ENCODE measurements around the gene TFIP11.

The TFIP11 gene

GRCh38 chr22:26502688-26503561 is 9.3 kb downstream of the TFIP11 start:
- peak; percentile 31 for DNase-seq

DNA sequence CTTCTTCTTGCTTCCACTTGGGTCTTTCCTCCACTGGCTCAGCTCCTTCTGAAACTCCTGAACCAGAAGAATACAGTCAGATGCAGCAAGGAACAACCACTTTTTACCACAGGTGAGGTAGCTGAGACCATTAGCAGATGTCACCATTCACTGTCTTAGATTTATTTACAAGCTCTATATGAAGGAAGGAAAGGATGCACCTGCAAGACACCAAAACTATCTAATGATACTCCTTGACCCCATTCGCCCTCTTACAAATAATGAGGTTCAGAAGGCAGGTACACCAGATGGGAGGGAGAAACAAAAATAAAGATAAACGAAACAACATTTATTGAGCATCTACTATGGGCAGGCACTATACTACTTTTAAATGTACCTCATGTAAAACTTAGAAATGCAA is 10.3 kb downstream of the TFIP11 start:
- no peak for DNase-seq

DNA sequence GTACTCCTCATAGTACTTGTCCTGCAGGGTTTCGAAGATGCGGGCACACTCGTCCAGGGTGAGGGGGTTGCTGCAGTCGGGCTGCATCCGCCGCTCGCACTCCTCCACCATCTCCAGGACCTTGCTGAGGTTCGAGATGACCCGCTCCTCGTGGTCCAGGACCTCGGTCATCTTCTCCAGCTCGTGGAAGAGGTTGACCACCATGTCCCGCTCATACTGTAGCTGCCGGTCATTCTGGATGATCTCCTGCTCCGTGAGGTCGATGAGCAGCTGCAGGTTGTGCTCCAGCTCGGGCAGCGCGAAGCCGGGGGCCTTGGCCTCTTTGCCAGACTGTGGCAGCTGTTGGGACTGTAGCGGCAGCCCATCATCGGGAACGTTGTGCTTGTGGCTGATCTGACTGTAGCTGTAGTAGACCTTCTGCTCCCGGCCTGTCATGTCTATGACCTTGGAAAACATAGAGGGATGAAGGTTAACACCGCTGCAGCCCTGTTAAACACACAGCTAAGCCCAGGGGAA is 13.0 kb downstream of the TFIP11 start:
- DNase-seq: no peak

DNA sequence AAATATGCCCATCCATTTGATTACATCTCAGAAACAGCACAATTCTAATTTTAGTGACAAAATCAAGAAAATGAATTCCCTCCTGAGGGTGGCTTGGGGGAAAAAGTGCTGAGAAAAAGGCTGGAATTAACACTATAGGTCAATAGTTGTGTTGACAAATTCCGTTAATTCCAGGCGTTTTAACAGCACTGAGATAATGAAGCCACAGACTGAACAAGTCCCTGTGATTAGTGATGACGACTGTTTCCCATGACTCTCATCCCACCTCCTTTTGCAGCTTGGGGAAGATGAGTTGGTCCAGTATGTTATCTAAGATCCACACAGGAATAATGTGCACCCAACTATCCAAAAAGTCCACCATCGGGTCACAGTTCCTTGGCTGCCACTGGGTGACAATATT is 15.8 kb downstream of the TFIP11 start:
- DNase-seq: no peak

DNA sequence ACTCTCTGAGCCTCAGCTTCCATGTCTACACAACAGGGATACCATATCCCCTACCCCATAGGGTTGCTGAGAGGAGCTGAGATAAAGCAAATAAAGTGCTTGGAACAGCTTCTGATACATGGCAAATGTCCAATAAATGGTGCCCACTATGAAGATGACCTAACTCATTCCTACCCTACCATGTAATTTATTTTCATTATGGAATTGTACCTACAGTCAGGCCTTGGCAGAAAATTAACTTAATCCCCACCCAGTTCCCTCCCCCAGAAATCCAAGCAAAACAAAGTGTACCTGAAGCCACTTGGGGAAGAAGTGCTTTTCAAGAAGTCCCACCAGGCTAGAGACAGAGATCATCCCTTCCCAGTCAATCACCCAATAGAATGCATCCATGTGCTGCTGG is 17.8 kb downstream of the TFIP11 start:
- no peak for DNase-seq

DNA sequence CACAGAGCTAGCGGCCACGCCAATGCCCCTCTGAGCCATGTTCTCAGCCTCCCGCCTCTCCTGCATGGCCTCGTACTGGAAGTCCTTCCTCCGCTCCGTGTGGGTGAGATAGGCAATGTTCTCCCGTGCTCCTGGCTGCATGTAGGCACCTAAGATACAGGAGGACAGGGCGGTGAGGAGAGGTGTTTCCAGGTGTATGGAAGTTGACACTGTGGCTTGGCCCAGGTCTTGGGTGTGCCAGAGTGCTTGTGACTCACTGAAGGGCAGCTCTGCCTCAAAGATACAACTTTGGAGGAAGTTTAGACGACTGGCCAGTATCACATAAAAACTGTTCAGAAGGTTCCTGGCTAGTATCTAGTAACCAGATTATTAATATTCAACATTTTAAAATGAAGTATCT is 20.1 kb downstream of the TFIP11 start:
- DNase-seq: no peak

GRCh38 chr22:26489447-26490036 is 22.7 kb downstream of the TFIP11 start:
- no peak for DNase-seq

- no peak for DNase-seq
Measured at GRCh38 chr22:26487996-26488395, 24.3 kb downstream of the TFIP11 start.

GRCh38 chr22:26486394-26486793 is 25.9 kb downstream of the TFIP11 start:
- no peak for DNase-seq

- DNase-seq: no peak
Measured at GRCh38 chr22:26485806-26486390, 26.4 kb downstream of the TFIP11 start.

DNA sequence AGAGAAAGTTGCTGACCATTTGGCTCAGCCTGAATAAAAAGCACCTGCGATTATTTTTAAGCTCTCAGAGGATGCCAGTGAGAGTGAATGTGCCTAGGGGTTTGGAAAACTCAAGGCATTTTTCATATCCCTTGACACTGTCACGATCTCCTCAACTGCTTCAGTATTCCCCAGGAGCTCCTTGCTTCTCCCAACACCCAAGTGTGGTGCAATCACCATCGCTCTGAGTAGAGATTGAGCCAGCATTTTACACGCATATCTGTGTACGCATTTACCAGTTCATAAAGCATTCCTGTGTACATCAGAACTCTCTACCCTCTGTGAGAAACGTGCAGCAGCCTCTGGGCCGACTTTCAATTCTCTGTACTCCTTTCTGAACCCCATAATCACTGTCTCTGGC is 27.3 kb downstream of the TFIP11 start:
- no peak for DNase-seq

- DNase-seq: no peak
Measured at GRCh38 chr22:26484360-26484706, 27.9 kb downstream of the TFIP11 start.

DNA sequence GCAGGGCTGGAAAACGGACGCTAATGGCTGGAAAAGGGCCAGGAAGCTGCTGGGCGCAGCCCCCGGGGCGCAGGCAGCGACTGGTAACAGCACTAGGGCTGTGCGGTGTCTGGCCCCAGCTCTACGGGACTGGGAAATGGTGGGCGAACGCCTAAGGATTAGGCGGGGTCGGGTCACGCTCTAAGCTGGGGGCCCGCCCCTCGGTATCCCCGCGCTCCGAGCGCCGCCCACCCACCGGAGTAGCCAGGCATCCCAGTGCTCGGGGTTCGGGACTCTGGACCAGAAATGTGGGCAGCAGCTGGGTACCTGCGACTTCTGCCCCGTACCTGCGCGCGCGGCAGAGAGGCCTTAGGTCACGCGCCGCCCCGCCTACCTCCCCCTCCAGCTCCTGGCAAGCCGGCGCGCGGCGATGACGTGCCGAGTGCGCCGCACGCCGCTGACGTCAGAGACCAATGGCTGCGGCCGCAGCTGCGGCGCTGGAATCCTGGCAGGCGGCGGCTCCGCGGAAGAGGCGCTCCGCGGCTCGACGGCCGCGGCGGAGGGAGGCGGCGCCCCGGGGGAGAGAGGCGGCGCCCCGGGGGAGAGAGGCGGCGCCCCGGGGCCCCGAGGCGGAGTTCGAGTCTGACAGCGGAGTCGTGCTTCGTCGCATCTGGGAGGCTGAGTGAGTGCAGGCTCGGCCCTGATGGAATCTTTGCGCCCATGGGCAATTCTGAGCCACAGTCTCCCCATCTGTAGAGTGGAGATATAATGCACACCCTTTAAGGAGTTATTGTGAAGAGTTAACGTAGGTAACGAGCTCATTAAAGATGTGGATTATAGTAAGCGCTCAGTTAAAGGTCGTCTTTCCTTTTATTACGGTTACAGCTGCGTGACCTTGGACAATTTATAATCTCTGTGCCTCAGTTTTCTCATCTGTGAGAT is 28.6 kb downstream of the TFIP11 start, which contains the start of the genes HPS4 and SRRD:
Gene HPS4, minus strand, starts transcription at position 345 of the 921 bp plus-strand sequence. CDS start 2,021 bp downstream, outside the sequence.
Gene SRRD, plus strand, starts transcription at position 439 of the 921 bp plus-strand sequence. Its CDS starts 14 bp downstream, at position 453.
- peak; percentile 90 for DNase-seq

GRCh38 chr22:26483043-26483438 is 29.2 kb downstream of the TFIP11 start:
- DNase-seq: no peak

GRCh38 chr22:26482161-26482560 is 30.1 kb downstream of the TFIP11 start:
- DNase-seq: no peak

DNA sequence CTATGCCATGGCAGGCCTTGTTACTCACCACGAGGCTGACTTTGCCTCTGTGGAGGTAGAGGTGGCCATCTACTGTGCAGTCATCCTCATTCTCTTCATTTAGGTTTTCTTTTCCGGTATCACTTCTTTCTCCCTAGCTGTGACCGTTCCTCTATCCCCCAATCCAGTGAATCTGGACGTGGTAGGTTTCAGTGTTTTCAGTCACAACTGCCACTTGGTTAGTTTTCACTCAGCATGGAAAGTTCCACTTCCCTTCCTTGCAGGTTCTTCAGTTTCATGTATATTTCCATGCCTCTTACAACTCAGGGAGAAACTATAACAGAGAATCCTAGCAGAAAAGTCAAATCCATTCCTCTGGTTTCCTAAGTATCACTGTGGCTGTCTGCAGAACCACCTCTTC is 30.6 kb downstream of the TFIP11 start:
- DNase-seq: no peak

DNA sequence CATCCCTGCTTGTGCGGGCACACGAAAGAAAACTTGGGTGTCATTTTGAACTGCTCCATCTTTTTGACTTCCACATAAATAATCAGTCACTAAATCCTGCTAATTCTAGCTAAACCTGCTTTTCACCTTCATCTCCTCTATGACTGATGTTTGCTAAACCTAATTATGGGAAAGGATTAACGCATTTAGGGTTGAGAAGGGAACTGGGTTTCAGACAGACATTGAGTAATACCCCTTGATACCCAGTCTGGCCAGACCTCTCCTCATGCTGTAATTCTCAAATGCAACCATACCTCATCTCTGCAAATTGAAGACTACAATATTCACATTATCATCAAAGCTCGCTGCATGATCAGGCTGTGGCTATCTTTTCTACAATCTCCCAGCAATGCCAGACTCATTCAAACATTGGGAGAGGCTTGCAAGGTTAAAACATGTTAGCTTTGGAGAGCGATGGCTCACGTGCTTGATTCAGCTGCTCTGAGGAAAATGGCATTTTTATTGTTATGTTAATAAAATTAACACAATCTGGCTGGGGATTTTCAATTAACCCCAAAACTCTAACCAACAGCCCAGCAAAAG is 31.1 kb downstream of the TFIP11 start:
- no peak for DNase-seq

GRCh38 chr22:26480611-26480932 is 31.7 kb downstream of the TFIP11 start:
- no peak for DNase-seq

- no peak for DNase-seq
Measured at GRCh38 chr22:26479792-26480610, 32.3 kb downstream of the TFIP11 start.

GRCh38 chr22:26479043-26479791 is 33.1 kb downstream of the TFIP11 start:
- no peak for DNase-seq

GRCh38 chr22:26477341-26477731 is 34.9 kb downstream of the TFIP11 start:
- DNase-seq: no peak
